ENCODE results near the gene MCM3.

MCM3 gene

GRCh38 chr6:52284460-52285176, at the start of gene MCM3:
Gene MCM3, minus strand, starts transcription at chr6:52284742. Its CDS starts 68 bp downstream, at chr6:52284674.
- peak; percentile 98 to 100 (median 99) for DNase-seq

GRCh38 chr6:52333840-52334200, 49.3 kb upstream of the MCM3 start:
- DNase-seq: no peak

DNA sequence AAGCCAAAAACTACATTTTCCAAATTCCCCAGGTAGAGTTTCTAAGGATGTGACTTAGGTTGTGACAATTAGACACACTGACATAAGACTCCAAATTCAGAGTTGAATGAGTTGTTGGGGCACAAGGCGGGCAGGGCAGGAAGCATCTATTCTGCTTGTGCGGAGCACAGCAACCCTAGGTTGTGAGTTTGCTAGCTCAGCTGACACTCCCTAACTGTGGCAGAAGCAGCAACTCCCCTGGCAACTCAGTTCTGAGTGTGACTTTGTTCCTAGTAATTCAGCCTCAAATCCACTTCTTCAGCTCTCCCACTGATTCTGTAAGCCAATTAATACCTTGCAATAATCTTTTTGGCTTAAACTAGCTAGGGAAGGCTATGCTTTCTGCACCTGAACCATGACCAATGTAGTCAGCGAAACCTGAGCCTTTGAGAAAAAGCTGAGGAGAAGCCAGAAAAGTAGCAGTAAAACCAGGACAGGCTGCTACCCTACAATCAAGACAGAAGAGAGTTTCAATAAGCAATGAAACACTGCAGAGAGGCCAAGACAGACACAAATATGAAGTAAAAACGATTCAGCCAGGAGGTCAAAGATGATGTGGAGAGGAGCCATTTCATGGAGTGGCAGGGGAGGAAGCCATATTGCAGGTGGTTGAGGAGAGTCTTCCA, 47.4 kb upstream of the MCM3 start:
- no peak for DNase-seq

- DNase-seq: peak; percentile 37 to 41 (median 40)
Observed at GRCh38 chr6:52330470-52330869, 45.9 kb upstream of the MCM3 start.

DNA sequence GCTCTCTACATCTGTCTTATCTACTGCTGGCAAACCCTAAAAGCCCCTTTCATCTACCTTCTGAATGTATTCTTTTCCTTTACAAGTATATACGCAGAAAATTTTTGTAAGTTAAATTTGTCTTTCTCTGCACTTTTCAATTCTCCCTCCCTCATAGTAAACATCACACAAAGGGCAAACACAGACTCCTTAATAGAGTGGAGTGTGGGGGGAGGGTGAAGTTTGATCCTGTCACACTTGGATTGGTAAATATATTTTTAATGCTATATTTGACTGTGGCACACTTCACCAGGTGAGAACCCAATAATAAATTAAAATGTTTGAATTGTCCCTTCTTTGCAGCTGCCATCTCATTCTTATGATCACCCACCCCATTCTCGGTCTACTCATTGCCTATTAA, 44.2 kb upstream of the MCM3 start:
- no peak for DNase-seq

DNA sequence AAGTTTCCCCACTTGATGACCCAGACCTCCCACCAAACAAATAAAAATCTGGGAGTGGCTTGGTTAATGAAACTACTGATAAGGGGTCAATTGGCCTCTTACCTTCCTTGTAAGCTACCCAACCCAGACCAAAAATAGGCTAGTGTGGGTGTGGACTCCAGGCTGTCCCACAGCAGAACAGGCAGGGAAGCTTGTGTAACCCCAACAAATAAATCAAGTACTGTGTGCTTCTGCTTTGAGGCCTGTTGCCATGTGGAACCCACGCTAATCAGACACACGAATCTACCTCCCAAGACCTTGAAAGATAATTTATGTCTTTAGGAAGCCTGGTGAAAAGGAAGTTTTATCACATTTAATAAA, 43.7 kb upstream of the MCM3 start:
- DNase-seq: peak in 1 of 3 donors; percentile 32

- DNase-seq: no peak
Observed at GRCh38 chr6:52326540-52327364, 42.2 kb upstream of the MCM3 start.

- DNase-seq: no peak
Observed at GRCh38 chr6:52325695-52326471, 41.3 kb upstream of the MCM3 start.

DNA sequence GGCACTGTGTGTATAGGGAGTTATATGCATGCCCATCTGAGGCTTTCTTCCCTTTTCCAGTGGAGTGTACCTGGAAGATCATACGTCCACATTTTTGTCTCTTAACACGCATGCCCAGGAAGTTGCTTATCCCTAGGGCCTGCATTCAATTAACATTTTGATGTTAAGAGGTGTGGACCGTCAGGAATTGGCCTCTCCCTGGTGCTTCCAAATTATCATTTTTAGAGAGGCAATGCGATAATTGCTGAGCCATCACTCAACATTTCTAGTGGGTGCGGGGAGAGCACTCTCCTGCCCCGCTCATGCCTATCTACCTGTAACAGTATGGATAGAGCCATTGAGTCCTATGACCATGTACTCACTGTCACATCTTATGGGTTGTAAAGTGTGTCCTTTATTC, 39.6 kb upstream of the MCM3 start:
- no peak for DNase-seq

DNA sequence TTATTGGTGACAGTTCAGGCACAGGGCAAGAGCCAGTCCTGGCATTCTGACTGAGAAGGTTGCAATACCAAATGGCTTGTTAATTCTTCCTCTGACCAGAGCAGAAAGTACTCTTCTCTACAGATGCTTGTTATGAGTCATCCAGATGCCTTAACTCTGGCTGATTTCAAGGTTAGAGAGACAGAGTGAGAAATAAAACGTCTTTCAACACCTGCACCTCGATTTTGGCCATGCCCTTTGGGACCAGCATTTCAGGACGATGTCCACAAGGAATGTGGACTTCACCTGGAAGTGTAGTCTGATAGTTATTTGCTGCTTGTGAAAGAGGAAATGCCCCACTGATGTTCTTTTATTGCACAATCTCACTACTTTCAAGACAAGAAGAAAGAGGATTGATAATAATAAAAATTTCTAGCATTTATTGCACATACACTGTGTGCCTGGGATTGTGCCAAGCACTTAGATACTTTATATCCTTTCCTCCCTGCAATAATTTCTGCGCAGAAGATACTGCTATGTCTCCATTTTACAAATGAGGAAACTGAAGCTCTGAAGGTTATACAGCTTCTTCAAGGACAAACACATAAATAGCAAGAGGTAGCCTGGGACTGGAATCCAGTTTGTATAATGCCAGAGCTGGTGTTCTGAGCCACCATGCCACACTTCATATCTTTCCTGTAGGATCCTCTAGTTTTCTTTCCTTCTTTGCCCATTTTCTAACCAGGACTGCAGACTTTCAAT, 33.5 kb upstream of the MCM3 start:
- peak; percentile 37 to 70 (median 60) for DNase-seq

- DNase-seq: peak; percentile 52 to 72 (median 65)
Observed at GRCh38 chr6:52317211-52317610, 32.7 kb upstream of the MCM3 start.

DNA sequence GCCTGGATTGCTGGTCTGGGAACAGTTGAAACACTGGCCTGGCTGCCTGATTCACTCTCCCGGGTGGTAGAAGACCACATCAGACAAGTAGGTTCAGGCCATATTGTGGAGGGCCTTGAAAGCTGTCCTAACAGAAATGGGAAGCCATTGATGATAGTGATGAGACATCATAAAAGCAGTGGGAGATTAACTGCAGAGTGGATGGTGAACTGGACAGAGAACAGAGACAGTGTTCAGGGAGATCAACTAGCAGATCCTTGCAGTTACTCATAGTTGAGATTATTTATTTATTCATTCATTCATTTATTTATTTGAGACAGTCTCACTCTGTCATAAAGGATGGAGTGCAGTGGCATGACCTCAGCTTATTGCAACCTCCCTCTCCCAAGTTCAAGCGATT, 30.2 kb upstream of the MCM3 start:
- no peak for DNase-seq

- DNase-seq: peak in 1 of 3 donors; percentile 6
Observed at GRCh38 chr6:52312461-52312860, 27.9 kb upstream of the MCM3 start.

DNA sequence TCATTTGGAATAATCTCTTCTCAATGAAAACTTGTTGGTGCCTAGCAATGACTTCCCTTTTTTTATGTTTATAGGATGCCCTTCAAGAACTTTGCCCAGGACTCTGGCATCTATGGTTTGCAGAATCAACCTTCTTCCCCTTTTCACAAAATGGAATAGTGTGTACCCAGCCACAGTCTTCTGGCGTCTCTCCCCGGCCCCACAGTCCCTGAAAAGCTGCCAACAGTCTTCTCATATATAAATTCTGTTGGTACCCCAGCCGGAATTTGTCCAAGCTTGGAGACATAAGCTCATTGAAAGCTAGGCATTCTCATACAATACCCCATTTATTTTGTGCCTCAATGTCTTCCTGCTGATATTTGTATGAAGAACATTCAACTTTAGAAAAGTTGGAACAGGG, 26.4 kb upstream of the MCM3 start:
- DNase-seq: peak; percentile 42 to 60 (median 58)

DNA sequence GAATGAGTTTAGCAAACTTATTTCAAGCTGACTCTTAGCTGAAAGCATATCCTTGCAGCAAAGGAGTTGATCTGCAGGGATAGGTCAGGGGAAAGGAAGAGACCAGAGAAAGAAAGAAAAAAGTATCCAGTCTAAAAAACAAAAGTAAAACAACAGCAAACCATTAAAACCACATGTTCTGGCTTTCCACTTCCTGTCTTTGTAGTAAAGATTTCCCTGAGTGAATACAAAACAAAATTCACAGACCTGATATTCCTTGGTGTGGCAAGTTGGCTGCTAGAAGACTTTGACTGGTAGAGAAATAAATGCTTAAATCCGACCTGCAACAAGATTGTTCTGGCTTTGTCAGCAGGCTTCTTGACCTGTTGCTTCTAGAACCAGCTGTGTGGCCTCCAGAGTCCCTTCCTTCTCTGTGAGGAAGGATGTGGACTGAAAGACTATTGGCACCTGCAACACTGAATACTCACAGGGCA, 23.4 kb upstream of the MCM3 start:
- DNase-seq: peak in 2 of 3 donors; percentile 17 to 18

DNA sequence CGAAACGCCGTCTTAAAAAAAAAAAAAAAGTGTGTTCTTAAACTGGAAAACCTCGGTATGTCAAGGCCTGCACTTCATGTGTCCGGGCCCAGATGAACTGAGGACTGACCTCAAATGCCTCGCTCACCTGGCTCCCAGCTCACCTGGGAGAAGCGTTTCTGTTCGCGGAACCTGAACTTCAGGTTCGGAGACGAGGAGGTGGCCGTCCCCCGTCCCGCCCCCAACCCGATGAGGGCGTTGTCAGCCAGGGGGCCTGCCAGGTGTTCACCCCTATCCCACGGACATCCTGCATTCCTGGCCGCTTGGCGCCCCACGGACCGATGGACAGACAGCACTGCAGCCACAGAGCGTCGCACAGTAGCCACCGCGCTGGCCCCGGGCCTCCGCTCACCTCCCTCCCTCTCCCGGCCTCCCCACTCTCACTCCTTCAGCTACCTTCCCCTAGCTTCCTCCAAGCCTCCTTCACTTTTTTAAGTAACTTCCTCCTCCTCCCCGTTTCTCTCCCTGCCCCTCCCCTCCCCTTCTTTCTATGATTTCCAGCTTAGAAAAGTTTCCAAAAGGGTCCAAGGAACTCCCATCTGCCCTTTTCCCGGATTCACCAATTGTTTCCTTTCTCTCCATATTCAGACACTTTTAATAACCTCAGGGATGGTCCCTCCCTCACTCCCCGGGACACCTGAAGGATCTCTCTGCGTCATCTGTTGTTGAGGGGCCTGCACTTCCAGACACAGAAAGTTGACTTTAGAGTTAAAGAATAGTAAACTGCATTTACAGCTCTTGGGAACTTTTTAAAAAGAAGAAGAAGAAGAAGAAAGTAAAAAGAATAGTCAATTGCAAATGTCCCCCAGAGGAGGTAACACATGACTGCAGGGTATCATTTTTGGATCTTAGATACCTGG, 22.7 kb upstream of the MCM3 start:
- peak in 1 of 3 donors; percentile 16 for DNase-seq

DNA sequence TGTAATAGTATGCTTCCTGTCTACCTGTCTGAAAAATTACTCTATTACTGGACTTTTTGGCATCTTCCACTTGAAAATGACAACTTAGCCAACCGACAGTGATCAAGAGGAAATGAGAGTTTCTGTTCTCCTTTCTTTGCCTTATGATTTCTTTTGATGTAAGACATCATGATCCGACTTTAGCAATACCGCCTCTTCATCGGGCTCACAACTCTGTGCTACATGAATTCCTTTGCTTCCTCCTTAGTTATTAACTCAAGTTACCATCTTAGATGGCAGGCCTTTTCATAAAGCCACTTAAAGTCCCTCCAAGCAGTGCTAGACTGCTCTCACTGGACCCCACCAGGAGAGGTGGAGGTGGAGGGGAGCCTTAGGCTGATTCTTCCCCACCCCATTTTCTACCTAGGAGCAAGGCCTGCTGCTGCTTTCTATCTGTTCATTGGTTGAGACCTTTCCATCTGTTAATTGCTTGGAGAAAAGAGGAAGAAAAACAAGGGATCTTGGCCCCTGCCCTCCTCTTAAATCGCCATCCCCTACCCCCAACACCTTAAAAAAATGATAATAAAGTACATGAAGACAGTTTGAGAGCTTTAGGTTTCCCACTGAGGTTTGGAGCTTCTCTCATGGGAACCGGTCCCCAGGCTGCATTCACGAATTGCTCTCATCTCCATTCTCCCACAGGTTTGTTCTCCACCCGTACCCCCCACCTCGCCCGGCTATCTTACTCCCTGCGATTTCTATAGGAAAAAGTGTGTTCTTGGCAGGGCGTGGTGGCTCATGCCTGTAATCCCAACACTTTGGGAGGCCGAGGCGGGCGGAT, 21.6 kb upstream of the MCM3 start:
- peak; percentile 84 to 95 (median 93) for DNase-seq

DNA sequence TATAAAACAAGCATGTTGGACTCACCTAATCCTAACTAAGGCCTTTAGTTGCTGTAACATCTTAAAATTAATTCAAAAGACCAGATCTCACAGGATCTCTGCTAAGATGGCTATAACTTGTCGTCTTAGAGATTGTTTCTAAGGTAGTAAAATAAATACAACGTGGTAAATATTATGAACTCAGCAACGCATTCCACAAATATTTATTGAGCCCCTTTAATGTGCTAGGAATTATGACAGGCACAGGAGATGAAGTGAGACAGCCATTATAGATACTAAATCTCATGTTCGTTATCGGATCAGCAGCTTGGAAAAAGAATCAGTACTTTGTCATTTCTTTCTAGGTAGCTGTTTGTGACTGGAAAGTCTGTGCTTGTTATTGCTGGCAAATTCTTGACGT, 20.9 kb upstream of the MCM3 start:
- DNase-seq: peak in 1 of 3 donors; percentile 35

DNA sequence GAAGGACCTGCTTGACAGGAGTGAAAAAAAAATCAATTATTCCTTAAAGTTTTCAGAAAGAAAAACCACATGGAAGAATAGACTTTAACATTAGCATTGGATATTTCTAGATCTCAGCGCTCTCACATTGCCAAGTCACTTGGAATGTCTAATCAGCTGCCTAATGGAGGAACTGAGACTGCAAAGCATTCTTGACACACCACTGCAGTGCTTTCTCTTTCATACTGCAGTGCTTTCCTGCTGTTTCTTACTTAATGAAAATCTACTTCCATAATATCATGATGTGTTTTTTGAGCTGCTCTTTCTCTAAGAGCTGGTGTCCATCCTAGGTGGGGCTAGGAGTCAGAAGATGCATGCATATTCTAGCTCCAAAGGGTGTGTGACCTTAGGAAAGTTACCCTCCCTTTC, 20.4 kb upstream of the MCM3 start:
- DNase-seq: peak; percentile 75 to 89 (median 83)

DNA sequence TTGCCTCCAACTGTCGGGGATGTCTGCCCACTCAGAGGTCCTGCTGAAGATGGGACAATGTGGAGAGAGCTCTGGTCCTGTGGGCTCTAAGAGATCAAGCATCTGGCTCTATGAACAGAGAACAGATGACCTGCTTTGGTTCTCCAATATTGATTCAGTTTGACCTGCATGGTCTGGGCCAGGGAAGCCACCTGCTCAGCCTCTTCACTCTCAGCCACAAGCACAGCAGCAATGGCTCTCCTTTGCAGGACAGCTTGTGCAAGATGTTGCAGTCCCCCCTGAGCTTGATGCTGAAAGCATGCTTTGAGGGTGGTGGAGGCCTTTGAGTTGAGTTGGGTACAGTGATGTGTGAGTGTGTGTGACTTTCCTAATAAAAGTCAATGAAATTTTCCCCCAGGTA, 18.6 kb upstream of the MCM3 start:
- no peak for DNase-seq

Data from suppressor macrophage treated with lipopolysaccharide for 1 hour (primary cell).